GM12892 (cell line): ENCODE data around the gene NARS2.
"Not testable (repeated sequence)": the region's sequence is repeated elsewhere in the genome, so short reads cannot be mapped to it uniquely, and the experiment has no call there.

Experiments used
- DNase-seq: peaks from one replicate; pipeline ENCODE4 v3.0.0; 2011; ENCODE audit not compliant: insufficient read length
- FAIRE-seq: peaks from 2 replicates; lab custom pipeline; 2011; peaks lifted over from hg19 to GRCh38; lab: Jason Lieb, UNC
- POLR2A ChIP-seq: IDR thresholded peaks from 2 replicates; pipeline ENCODE4 v1.6.1; 2011; ENCODE audit warnings: low read depth, low read length, control low read depth
- POLR2AphosphoS5 ChIP-seq: IDR thresholded peaks from 2 replicates; pipeline ENCODE4 v1.6.1; 2011; ENCODE audit warnings: low read depth, low read length, control low read depth
- TAF1 ChIP-seq: IDR thresholded peaks from 2 replicates; pipeline ENCODE4 v1.6.1; 2011; ENCODE audit warnings: low read depth, mild to moderate bottlenecking, control low read depth, low read length, borderline replicate concordance

The NARS2 gene

GRCh38 chr11:78570031-78570430 lies 4.6 kb downstream of the NARS2 start:
- no peak for DNase-seq
- FAIRE-seq = no peak
- TF ChIP-seq TAF1 = no peak
- no peak for TF ChIP-seq POLR2AphosphoS5
- TF ChIP-seq POLR2A = no peak

GRCh38 chr11:78567209-78567608 lies 7.5 kb downstream of the NARS2 start:
- FAIRE-seq (peak; percentile 64), DNase-seq (no peak)
- no peak for TF ChIP-seq POLR2AphosphoS5
- TF ChIP-seq TAF1 = no peak
- TF ChIP-seq POLR2A = no peak

GRCh38 chr11:78564490-78565467 lies 9.9 kb downstream of the NARS2 start:
- no peak for TF ChIP-seq POLR2AphosphoS5
- no peak for TF ChIP-seq POLR2A
- no peak for TF ChIP-seq TAF1
- no peak for DNase-seq
- peak; percentile 71 for FAIRE-seq

- not testable (repeated sequence) for FAIRE-seq, DNase-seq
Measured at GRCh38 chr11:78564037-78564436, 10.6 kb downstream of the NARS2 start.

GRCh38 chr11:78563090-78563489 lies 11.6 kb downstream of the NARS2 start:
- DNase-seq, FAIRE-seq: not testable (repeated sequence)

- no peak for DNase-seq
- TF ChIP-seq POLR2AphosphoS5 = no peak
- no peak for TF ChIP-seq POLR2A
- TF ChIP-seq TAF1 = no peak
- FAIRE-seq = no peak
Measured at GRCh38 chr11:78562398-78562797, 12.3 kb downstream of the NARS2 start.

GRCh38 chr11:78560826-78561484 lies 13.7 kb downstream of the NARS2 start:
- FAIRE-seq (no peak), DNase-seq (no peak)
- TF ChIP-seq POLR2AphosphoS5 = no peak
- no peak for TF ChIP-seq POLR2A

GRCh38 chr11:78560153-78560552 lies 14.5 kb downstream of the NARS2 start:
- FAIRE-seq (peak; percentile 83), DNase-seq (no peak)
- TF ChIP-seq POLR2A (no peak), POLR2AphosphoS5 (no peak), TAF1 (no peak)

GRCh38 chr11:78557236-78557635 lies 17.4 kb downstream of the NARS2 start:
- DNase-seq (no peak), FAIRE-seq (no peak)
- TF ChIP-seq POLR2A (no peak), POLR2AphosphoS5 (no peak), TAF1 (no peak)

- DNase-seq (no peak), FAIRE-seq (no peak)
- TF ChIP-seq POLR2A = no peak
- TF ChIP-seq POLR2AphosphoS5 = no peak
- TF ChIP-seq TAF1 = no peak
Measured at GRCh38 chr11:78555592-78555991, 19.1 kb downstream of the NARS2 start.

- DNase-seq = no peak
- no peak for FAIRE-seq
- TF ChIP-seq POLR2AphosphoS5 (no peak), TAF1 (no peak), POLR2A (no peak)
Measured at GRCh38 chr11:78552881-78553280, 21.8 kb downstream of the NARS2 start.

- not testable (repeated sequence) for DNase-seq, FAIRE-seq
Measured at GRCh38 chr11:78552139-78552538, 22.5 kb downstream of the NARS2 start.

- DNase-seq = no peak
- no peak for TF ChIP-seq POLR2A
- TF ChIP-seq POLR2AphosphoS5 = no peak
- no peak for TF ChIP-seq TAF1
- peak; percentile 58 for FAIRE-seq
Measured at GRCh38 chr11:78551066-78551465, 23.6 kb downstream of the NARS2 start.
